ENCODE measurements around the gene AK8.

The AK8 gene

DNA sequence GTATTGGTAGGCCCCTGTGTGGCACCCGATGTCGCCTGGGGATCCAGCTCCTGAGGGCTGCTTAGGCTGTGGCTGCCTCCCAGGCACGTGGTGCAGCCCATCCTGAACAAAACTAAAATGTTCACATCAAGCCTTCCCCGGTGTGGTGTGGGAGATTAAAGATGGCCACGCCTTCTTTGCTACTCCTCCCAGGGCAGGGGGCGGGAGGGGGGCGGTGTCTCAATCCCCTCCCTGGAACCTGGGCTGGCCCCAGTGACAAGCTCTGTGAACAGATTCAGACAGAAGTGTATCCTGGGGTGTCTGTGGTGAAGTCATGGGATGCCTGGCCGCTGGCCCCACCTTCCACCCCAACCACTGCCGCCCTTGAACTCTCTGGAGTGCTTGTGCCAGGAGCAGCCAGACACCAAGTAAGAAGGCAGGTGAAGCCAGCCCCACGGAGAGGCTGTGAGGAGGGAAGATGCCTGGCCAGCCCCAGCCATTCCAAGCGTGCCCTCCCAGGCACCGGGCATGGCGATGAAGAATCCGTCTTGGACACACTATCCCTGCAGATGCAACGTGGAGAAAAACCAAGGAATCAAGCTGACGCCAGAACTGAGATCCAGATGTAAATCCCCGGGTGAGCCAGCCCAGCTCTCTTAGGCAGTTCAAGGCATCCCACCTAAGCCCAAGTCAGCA is 75.8 kb downstream of the AK8 start:
- H3K4me3 ChIP-seq (replicated peaks; ENCODE audit: low read depth, low read length) = no peak overlapping the region
- no peak for TF ChIP-seq CTCF (IDR thresholded peaks at IDR 0.05; ENCODE audit: low read depth, low read length, missing control alignments)
- no peak for DNase-seq (ENCODE audit: extremely low read depth, low read depth)

- TF ChIP-seq CTCF (IDR thresholded peaks at IDR 0.05; ENCODE audit: low read depth, low read length, missing control alignments) = no peak
- no peak overlapping the region for H3K4me3 ChIP-seq (replicated peaks; ENCODE audit: low read depth, low read length)
- no peak for DNase-seq (ENCODE audit: extremely low read depth, low read depth)
Measured at GRCh38 chr9:132801659-132802058, 76.4 kb downstream of the AK8 start.

DNA sequence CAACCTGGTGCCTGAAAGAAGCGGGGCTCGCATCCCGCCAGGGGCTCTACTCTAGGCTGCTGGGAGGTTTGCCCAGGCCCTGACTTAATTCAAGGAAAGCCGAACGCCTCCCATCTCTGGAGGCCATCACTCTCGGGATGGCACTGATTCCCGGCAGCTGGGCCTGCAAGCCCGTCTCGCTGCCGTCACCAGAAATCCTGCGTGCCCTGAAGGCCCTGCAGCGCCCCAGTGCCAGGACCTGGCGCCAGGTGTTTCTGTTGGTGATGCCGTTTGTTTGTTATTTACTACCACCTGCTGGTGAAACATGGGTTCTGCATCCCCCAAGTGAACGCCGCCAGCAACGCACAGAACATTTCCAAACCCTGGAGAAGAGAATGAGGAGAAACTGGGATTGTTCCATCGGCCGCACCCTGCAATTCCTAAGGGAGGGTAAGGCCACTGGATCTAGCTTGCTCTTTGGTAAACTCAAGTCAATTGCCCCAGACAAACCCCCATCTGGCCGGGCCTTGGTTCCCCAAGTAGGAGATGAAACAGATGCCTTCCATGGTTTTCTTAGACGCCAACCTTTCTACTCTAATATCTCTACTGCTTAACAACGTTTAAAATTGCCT is 77.9 kb downstream of the AK8 start:
- H3K4me3 ChIP-seq (replicated peaks; ENCODE audit: low read depth, low read length) = no peak overlapping the region
- peak; percentile 49 for DNase-seq (ENCODE audit: extremely low read depth, low read depth)
- TF ChIP-seq CTCF (IDR thresholded peaks at IDR 0.05; ENCODE audit: low read depth, low read length, missing control alignments) = peak; percentile 77

DNA sequence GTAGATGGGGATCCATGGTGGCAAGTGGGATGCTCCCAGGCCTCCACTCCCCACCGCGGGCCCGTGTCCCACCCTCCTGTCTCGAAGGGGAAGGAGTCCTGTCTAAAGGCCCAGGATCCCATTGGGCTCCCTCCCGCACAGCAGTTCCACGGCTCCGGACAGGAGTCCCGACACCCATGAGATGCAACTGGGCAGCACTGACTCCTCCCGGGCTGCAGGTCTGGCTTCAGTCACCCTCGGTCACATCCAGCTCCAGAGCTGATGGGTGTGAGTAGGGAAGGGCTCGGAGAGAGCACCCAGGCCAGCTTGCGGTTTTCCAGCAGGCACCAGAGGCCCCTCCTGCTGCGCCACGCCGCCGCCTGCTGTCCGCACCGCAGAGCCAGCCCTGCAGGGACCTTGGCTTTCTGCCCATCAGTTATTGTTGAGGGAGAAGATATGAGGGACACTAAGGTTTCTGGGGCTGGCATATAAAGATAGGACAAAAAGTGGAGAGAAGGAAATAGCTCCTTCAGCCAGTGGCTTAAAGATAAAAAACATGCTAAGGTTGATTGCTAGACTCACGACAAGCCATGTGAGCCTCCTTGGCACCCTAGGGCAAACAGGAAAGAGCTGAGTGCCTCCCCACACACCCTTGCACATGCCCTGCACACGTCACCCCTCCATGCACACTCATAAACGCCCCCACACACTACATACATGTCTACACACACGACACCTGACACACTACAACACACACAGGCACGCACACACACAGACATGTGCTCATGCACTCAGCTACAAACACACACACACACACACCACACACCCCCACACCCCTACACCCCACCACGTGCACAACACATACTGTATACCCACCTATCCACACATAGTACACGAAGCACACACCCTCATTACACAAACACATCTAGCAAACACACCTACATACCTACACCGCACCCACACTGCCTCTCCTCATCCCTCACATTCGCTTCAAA is 79.0 kb downstream of the AK8 start:
- DNase-seq (ENCODE audit: extremely low read depth, low read depth) = no peak
- no peak for TF ChIP-seq CTCF (IDR thresholded peaks at IDR 0.05; ENCODE audit: low read depth, low read length, missing control alignments)
- H3K4me3 ChIP-seq (replicated peaks; ENCODE audit: low read depth, low read length) = no peak overlapping the region

GRCh38 chr9:132797861-132798659 is 80.0 kb downstream of the AK8 start:
- H3K4me3 ChIP-seq (replicated peaks; ENCODE audit: low read depth, low read length) = no peak overlapping the region
- TF ChIP-seq CTCF (IDR thresholded peaks at IDR 0.05; ENCODE audit: low read depth, low read length, missing control alignments) = no peak
- DNase-seq (ENCODE audit: extremely low read depth, low read depth) = no peak
